ENCODE measurements around the gene CARF. TPM values are rescaled to one million over a fixed set of nuclear protein-coding genes. Genes with fewer than 3 reads are reported as not detected.

The CARF gene, protein sequence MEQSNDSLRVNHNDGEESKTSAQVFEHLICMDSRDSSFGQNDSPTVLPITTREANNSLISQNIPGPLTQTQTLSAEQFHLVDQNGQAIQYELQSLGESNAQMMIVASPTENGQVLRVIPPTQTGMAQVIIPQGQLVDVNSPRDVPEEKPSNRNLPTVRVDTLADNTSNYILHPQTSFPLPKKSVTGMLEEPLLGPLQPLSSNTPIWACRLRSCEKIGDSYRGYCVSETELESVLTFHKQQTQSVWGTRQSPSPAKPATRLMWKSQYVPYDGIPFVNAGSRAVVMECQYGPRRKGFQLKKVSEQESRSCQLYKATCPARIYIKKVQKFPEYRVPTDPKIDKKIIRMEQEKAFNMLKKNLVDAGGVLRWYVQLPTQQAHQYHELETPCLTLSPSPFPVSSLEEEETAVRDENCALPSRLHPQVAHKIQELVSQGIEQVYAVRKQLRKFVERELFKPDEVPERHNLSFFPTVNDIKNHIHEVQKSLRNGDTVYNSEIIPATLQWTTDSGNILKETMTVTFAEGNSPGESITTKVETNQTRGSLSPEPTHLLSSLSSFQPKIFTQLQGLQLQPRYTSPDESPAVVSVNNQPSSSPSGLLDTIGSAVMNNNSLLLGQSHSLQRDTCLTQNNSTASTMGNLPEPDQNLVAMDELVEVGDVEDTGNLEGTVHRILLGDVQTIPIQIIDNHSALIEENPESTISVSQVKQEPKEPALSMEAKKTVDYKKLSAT
- total RNA-seq (1 to 10 TPM; 3.6 to 4.3 TPM), polyA plus RNA-seq (1 to 10 TPM in 1 of 2 donors, under 1 TPM in 1; 0.98 to 2.2 TPM)

DNA sequence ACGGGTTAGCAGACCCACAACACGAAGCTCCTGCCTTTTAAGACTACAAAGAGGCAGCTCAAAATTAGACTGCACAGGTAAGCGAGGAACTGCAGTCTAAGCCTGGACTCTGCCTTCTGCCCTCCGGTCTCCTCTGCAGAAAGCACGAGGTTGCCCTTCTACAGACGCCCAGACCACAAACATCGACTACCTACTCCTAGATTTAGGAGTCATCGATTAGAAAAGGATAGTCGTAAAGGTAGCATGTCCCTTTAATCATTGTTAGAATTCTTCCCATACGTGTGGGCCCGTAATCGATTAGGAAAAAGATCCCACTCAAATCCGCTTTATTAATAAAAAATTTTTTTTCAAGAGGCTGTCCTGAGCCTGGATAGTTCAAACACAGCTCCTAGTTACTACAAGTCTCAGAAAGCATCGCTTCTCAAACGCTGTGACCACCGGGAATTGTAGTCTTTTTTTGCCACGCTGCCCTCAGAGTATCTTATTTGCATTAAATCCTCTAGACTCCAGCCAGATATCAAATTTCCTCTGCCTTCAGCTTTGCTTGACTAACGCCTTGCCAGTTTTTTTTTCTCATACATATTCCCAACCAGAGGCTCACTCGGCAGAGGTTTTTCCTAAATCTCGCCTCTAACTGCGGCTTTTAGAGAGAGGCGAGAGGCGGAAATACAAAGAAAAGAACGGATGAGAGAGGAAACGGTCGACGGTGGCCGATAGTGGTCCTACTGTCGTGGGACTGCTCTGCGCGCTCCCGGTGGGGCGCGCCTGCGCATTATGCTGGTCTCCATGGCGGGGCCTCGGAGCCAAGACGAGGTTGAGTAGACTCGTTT, at the start of gene CARF, which contains the start of gene WDR12:
Gene CARF, plus strand, starts transcription at position 764 of the 830 bp plus-strand sequence. CDS start 29,628 bp downstream, outside the sequence.
Gene WDR12, minus strand, starts transcription at position 162 of the 830 bp plus-strand sequence. CDS start 197 bp downstream, outside the sequence.
- no peaks in the 10 kb centered on the region for H3K27me3 ChIP-seq (ENCODE audit: control insufficient read depth in 4 of 4, insufficient read depth in 4 of 4, low read length in 3 of 4)
- H3K4me1 ChIP-seq (ENCODE audit: control insufficient read depth in 4 of 4, insufficient read depth in 4 of 4, low read length in 3 of 4): peaks cover 4 to 14% (median 11%) of the 10 kb centered on the region in 4 donors
- peak; percentile 89 for DNase-seq (ENCODE audit: low spot score)
- TF ChIP-seq, protein P1, sequence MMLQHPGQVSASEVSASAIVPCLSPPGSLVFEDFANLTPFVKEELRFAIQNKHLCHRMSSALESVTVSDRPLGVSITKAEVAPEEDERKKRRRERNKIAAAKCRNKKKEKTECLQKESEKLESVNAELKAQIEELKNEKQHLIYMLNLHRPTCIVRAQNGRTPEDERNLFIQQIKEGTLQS (IDR thresholded peaks at IDR 0.05): no peak
- TF ChIP-seq FOXA2 (IDR thresholded peaks at IDR 0.05) (no peak), NR2F2 (IDR thresholded peaks at IDR 0.05) (peak; percentile 45), FOXA1 (IDR thresholded peaks at IDR 0.05) (no peak), JUND (IDR thresholded peaks at IDR 0.05) (peak in 1 of 2 donors; percentile 51), SP1 (IDR thresholded peaks at IDR 0.05) (peak; percentile 7), GABPA (IDR thresholded peaks at IDR 0.05 in 1 of 2, conservative IDR thresholded peaks at IDR 0.05 in 1 of 2) (peak; percentile 58 to 88), HNF4A (conservative IDR thresholded peaks at IDR 0.05) (peak; percentile 77 to 81), TAF1 (conservative IDR thresholded peaks at IDR 0.05) (peak; percentile 91), RXRA (IDR thresholded peaks at IDR 0.05) (peak; percentile 19 to 20), HNF4G (IDR thresholded peaks at IDR 0.05) (peak; percentile 30), YY1 (IDR thresholded peaks at IDR 0.05) (peak; percentile 85), RAD21 (IDR thresholded peaks at IDR 0.05) (peak; percentile 26 to 52), EGR1 (IDR thresholded peaks at IDR 0.05; ENCODE audit: low read depth in 2 of 2) (peak in 1 of 2 donors; percentile 14)
- TF ChIP-seq, protein P2, sequence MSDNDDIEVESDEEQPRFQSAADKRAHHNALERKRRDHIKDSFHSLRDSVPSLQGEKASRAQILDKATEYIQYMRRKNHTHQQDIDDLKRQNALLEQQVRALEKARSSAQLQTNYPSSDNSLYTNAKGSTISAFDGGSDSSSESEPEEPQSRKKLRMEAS (IDR thresholded peaks at IDR 0.05): peak; percentile 94
- TF ChIP-seq, protein P3, sequence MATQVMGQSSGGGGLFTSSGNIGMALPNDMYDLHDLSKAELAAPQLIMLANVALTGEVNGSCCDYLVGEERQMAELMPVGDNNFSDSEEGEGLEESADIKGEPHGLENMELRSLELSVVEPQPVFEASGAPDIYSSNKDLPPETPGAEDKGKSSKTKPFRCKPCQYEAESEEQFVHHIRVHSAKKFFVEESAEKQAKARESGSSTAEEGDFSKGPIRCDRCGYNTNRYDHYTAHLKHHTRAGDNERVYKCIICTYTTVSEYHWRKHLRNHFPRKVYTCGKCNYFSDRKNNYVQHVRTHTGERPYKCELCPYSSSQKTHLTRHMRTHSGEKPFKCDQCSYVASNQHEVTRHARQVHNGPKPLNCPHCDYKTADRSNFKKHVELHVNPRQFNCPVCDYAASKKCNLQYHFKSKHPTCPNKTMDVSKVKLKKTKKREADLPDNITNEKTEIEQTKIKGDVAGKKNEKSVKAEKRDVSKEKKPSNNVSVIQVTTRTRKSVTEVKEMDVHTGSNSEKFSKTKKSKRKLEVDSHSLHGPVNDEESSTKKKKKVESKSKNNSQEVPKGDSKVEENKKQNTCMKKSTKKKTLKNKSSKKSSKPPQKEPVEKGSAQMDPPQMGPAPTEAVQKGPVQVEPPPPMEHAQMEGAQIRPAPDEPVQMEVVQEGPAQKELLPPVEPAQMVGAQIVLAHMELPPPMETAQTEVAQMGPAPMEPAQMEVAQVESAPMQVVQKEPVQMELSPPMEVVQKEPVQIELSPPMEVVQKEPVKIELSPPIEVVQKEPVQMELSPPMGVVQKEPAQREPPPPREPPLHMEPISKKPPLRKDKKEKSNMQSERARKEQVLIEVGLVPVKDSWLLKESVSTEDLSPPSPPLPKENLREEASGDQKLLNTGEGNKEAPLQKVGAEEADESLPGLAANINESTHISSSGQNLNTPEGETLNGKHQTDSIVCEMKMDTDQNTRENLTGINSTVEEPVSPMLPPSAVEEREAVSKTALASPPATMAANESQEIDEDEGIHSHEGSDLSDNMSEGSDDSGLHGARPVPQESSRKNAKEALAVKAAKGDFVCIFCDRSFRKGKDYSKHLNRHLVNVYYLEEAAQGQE (IDR thresholded peaks at IDR 0.05): peak; percentile 60
- TF ChIP-seq, protein P4, sequence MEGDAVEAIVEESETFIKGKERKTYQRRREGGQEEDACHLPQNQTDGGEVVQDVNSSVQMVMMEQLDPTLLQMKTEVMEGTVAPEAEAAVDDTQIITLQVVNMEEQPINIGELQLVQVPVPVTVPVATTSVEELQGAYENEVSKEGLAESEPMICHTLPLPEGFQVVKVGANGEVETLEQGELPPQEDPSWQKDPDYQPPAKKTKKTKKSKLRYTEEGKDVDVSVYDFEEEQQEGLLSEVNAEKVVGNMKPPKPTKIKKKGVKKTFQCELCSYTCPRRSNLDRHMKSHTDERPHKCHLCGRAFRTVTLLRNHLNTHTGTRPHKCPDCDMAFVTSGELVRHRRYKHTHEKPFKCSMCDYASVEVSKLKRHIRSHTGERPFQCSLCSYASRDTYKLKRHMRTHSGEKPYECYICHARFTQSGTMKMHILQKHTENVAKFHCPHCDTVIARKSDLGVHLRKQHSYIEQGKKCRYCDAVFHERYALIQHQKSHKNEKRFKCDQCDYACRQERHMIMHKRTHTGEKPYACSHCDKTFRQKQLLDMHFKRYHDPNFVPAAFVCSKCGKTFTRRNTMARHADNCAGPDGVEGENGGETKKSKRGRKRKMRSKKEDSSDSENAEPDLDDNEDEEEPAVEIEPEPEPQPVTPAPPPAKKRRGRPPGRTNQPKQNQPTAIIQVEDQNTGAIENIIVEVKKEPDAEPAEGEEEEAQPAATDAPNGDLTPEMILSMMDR (IDR thresholded peaks at IDR 0.05; ENCODE audit: low read depth, low read length, missing input control): no peak
- TF ChIP-seq, protein P5, sequence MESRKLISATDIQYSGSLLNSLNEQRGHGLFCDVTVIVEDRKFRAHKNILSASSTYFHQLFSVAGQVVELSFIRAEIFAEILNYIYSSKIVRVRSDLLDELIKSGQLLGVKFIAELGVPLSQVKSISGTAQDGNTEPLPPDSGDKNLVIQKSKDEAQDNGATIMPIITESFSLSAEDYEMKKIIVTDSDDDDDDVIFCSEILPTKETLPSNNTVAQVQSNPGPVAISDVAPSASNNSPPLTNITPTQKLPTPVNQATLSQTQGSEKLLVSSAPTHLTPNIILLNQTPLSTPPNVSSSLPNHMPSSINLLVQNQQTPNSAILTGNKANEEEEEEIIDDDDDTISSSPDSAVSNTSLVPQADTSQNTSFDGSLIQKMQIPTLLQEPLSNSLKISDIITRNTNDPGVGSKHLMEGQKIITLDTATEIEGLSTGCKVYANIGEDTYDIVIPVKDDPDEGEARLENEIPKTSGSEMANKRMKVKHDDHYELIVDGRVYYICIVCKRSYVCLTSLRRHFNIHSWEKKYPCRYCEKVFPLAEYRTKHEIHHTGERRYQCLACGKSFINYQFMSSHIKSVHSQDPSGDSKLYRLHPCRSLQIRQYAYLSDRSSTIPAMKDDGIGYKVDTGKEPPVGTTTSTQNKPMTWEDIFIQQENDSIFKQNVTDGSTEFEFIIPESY (IDR thresholded peaks at IDR 0.05): peak; percentile 96
- peak within 1 kb of the TSS; percentile 66 to 100 (median 99) for H3K4me3 ChIP-seq (ENCODE audit: low read depth in 1 of 3, low read length in 3 of 3)
- H3K9me3 ChIP-seq (ENCODE audit: control insufficient read depth in 4 of 4, low read length in 3 of 4): no peaks in the 10 kb centered on the region
- no peaks in the 10 kb centered on the region for H3K36me3 ChIP-seq (ENCODE audit: control insufficient read depth in 4 of 4, insufficient read depth in 3 of 4, low read depth in 1 of 4, low read length in 3 of 4)
- H3K27ac ChIP-seq (ENCODE audit: low read depth in 1 of 2, low read length in 2 of 2): peak within 1 kb of the TSS; percentile 82 to 90
- H3K9ac ChIP-seq (ENCODE audit: low read depth in 1 of 2, low read length in 2 of 2): peak within 1 kb of the TSS; percentile 89 to 92
- WGBS: under 1% methylated on average over 39 of the region's 39 CpGs
